Transverse colon (tissue), 4 donors: ENCODE measurements around the gene MC2R.

Source experiments
- CTCF ChIP-seq, 5 experiments: fragments of 200-600 bp in 3 of 5; fragments of 450-650 bp in 2 of 5; sonication (generic) in 3 of 5; IDR thresholded peaks; 1 replicate in 2 of 5; 2 replicates in 3 of 5; pipeline ENCODE4 v1.5.1; 2016 to 2017; ENCODE audit warnings: antibody characterized with exemption in 5 of 5, inconsistent platforms in 3 of 5, mild to moderate bottlenecking in 2 of 5, moderate library complexity in 1 of 5
- EP300 ChIP-seq: sonication (generic); formaldehyde crosslinking; IDR thresholded peaks from one replicate; pipeline ENCODE4 v1.6.1; 2017; ENCODE audit warnings: antibody characterized with exemption, low read depth
- POLR2A ChIP-seq: fragments of 450-650 bp; IDR thresholded peaks from one replicate; pipeline ENCODE4 v1.6.1; 2016; ENCODE audit warnings: antibody characterized with exemption, mild to moderate bottlenecking, moderate library complexity
- POLR2AphosphoS5 ChIP-seq, 3 donors: sonication (generic); formaldehyde crosslinking; IDR thresholded peaks; one replicate each; pipeline ENCODE4 v1.6.1; 2016; ENCODE audit warnings: antibody characterized with exemption in 3 of 3

- TF ChIP-seq POLR2A (no peak), CTCF (IDR thresholded peaks at IDR 0.05) (no peak), EP300 (no peak), POLR2AphosphoS5 (IDR thresholded peaks at IDR 0.05) (no peak)
Observed at GRCh38 chr18:13917401-13917800, 2.1 kb upstream of the MC2R start.
